ENCODE measurements around the gene CDYL.

GRCh38 chr6:4920914-4921410, 144.8 kb downstream of the CDYL start:
- TF ChIP-seq POLR2AphosphoS5 (IDR thresholded peaks at IDR 0.05; ENCODE audit: low read depth, low read length) = no peak
- no peak for TF ChIP-seq POLR2A (IDR thresholded peaks at IDR 0.05; ENCODE audit: low read depth, low read length)
- TF ChIP-seq TAF1 (IDR thresholded peaks at IDR 0.05; ENCODE audit: borderline replicate concordance, low read depth, low read length) = no peak
